HG03097 (cell line): Measurements from ENCODE around the gene C14orf180.

Experiments
- ATAC-seq: cut with Tn5 transposase; IDR thresholded peaks from one replicate; pipeline ENCODE4 v1.9.1; 2021; ENCODE audit not compliant: unreplicated experiment, low FRiP score

C14orf180 gene

GRCh38 chr14:104591506-104592291 is 12.1 kb downstream of the C14orf180 start:
- ATAC-seq, result no peak

GRCh38 chr14:104592292-104592672 is 12.7 kb downstream of the C14orf180 start:
- ATAC-seq, result no peak

GRCh38 chr14:104592785-104593184 is 13.2 kb downstream of the C14orf180 start:
- ATAC-seq, result no peak

GRCh38 chr14:104593241-104593701 is 13.7 kb downstream of the C14orf180 start:
- ATAC-seq, result no peak

- ATAC-seq, result no peak
Observed at GRCh38 chr14:104593710-104594136, 14.2 kb downstream of the C14orf180 start.

DNA sequence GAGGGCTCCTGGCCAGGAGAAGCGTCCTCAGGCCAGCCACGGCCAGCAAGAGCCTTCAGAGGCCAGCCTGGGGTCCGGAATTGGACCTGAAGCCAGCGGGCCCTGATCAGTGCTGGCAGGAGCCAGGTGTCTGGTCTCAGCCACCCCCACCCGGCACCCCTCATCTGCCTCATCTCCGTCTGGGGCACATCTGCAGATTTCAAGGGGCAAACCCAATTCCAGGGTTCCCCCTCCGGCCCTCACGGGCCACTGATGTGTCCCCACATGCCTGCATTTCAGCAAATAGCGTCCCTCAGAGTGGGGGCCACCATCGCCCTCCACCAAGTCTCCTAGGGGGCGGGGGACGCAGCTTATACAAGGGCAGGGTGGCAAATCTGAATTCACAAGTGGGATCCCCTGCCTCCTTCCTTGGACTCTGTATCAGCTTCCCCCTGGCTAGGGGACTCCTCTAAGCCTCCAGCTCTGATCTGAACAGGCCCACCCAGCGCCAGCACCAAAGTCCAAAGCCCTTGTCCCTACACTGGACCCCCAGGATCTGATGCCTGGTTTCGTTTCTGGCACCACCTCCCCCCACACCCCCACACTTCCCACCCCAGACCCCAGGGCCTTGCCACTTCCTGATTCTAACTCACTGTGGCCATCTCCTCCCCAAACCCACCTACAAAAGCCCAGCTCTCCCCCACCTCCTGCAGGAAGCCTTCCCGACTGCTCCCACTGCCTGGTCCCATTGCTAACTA is 14.9 kb downstream of the C14orf180 start:
- no peak for ATAC-seq

GRCh38 chr14:104595116-104595675 is 15.6 kb downstream of the C14orf180 start:
- no peak for ATAC-seq

- ATAC-seq, result no peak
Observed at GRCh38 chr14:104595911-104596450, 16.4 kb downstream of the C14orf180 start.

GRCh38 chr14:104596451-104596918 is 16.9 kb downstream of the C14orf180 start:
- ATAC-seq, result no peak

DNA sequence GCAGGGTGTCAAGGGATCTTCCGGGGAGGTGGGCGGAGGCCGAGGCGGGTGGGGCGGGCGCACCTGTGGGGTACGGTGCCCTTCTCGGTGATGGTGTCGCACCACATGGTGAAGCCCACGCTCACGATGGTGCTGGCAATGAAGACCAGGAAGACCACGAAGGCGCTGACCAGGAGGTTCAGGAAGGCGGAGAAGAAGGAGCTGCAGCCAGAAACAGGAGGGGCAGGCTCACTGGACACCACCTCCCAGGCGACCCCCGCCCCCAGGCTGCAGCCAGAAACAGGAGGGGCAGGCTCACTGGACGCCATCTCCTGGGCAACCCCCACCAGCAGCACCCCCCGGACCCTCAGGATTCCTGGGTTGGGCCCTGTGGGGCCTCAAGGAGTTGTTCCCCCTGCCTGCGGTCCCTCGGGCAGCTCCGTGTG is 17.4 kb downstream of the C14orf180 start:
- no peak for ATAC-seq

- ATAC-seq, result no peak
Observed at GRCh38 chr14:104597576-104597975, 18.0 kb downstream of the C14orf180 start.

GRCh38 chr14:104598039-104598909 is 18.7 kb downstream of the C14orf180 start:
- no peak for ATAC-seq

GRCh38 chr14:104598910-104599273 is 19.3 kb downstream of the C14orf180 start:
- ATAC-seq, result no peak

- ATAC-seq, result no peak
Observed at GRCh38 chr14:104599446-104599845, 19.9 kb downstream of the C14orf180 start.

GRCh38 chr14:104600141-104600643 is 20.6 kb downstream of the C14orf180 start:
- ATAC-seq, result no peak

- no peak for ATAC-seq
Observed at GRCh38 chr14:104600805-104601204, 21.2 kb downstream of the C14orf180 start.

GRCh38 chr14:104601786-104602185 is 22.2 kb downstream of the C14orf180 start:
- no peak for ATAC-seq

DNA sequence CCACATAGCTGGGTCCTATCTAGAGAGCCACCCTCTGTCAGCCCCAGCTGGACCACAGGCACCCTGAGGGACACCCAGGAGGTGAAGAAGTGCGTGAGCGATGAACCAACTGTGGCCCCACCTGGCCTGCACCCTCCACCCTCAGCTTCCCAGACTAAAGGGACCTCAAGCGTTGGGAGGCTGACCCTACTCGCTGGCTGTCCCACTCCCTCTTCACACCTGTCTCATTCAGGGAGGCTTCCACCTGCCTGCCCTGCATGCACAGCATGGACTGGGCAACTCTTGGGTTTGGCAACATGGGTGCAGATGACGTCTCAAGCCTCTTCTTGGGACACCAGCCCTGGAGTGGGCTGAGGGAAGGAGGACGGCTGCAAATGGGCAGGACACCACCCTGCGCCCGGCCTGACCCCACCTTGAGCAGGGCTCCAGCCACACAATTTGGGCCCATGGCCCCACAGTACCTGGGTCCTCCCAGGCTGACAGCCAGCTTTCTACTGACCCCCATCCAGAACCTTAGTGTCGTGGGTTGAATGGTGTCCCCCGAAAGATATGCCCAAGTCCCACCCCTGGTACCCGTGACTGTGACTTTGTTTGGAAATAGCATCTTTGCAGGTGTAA is 22.9 kb downstream of the C14orf180 start:
- ATAC-seq, result no peak

- no peak for ATAC-seq
Observed at GRCh38 chr14:104602933-104603325, 23.4 kb downstream of the C14orf180 start.
